Coronary artery (tissue), 2 donors: ENCODE data around the gene NCKAP5.

Experiments
- DNase-seq: peaks from one replicate; pipeline ENCODE4 v3.0.0-alpha.2; 2017; ENCODE audit warnings: low spot score
- H3K27ac ChIP-seq, 2 donors: fragments of 200-600 bp; sonication (generic); one replicate each; pipeline ENCODE4 v1.5.1; 2016 to 2019
- H3K4me3 ChIP-seq: fragments of 200-600 bp; sonication (generic); 2 replicates; pipeline ENCODE4 v1.5.1; 2016; ENCODE audit warnings: mild to moderate bottlenecking, moderate library complexity
- TF ChIP-seq, protein P1 (sequence below): fragments of 200-600 bp; sonication (generic); IDR thresholded peaks from one replicate; pipeline ENCODE4 v1.5.1; 2019; ENCODE audit warnings: antibody characterized with exemption

The NCKAP5 gene

DNA sequence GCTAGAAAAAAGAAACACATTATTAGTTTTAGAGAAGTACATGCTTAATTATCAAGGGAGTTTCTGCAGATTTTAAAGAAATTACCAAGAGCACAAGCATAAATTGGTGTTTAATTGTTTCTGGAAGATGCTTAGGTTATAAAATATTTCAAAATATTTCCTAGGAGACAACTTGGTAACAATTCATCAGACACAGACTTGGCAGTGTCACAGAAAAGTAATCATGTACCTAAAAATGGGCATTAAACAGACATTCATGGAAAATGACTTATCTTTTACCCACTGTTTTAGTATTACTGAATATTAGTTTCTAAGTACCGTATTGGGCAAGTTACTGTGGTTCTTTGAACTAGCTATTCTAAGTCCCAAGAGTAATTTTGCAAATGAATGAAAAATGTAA, 469.5 kb downstream of the NCKAP5 start:
- Histone ChIP-seq H3K4me3 (no peak overlapping the region), H3K27ac (no peak overlapping the region)
- no peak for DNase-seq
- TF ChIP-seq, protein P1, sequence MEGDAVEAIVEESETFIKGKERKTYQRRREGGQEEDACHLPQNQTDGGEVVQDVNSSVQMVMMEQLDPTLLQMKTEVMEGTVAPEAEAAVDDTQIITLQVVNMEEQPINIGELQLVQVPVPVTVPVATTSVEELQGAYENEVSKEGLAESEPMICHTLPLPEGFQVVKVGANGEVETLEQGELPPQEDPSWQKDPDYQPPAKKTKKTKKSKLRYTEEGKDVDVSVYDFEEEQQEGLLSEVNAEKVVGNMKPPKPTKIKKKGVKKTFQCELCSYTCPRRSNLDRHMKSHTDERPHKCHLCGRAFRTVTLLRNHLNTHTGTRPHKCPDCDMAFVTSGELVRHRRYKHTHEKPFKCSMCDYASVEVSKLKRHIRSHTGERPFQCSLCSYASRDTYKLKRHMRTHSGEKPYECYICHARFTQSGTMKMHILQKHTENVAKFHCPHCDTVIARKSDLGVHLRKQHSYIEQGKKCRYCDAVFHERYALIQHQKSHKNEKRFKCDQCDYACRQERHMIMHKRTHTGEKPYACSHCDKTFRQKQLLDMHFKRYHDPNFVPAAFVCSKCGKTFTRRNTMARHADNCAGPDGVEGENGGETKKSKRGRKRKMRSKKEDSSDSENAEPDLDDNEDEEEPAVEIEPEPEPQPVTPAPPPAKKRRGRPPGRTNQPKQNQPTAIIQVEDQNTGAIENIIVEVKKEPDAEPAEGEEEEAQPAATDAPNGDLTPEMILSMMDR, result no peak

- no peak for DNase-seq
- H3K4me3 ChIP-seq, result no peak overlapping the region
- TF ChIP-seq, protein P1, result no peak
- H3K27ac ChIP-seq, result no peak overlapping the region
These were observed 470.6 kb downstream of the NCKAP5 start for GRCh38 chr2:133097666-133098065.

- TF ChIP-seq, protein P1, result no peak
- no peak overlapping the region for H3K4me3 ChIP-seq
- no peak for DNase-seq
- no peak overlapping the region for H3K27ac ChIP-seq
These were observed 475.7 kb downstream of the NCKAP5 start for GRCh38 chr2:133092571-133092970.

GRCh38 chr2:133090358-133090757, 477.9 kb downstream of the NCKAP5 start:
- DNase-seq, result no peak
- no peak overlapping the region for H3K27ac ChIP-seq
- TF ChIP-seq, protein P1, result no peak

DNA sequence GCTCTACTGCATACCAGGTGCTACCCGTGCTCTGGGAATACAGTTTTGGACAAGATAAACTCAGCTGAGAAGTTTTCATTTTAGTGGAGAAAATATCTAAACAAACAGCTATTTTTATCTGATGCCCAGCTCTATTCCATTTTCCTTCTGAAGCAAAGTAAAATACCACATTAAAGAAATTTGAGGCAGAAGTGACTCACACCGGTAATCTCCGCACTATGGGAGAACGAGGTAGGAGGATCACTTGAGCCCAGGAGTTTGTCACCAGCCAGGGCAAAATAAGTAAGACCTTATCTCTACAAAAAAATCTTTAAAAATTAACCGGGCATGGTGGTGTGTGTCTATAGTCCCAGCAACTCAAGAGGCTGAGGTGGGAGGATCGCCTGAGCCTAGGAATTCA, 482.1 kb downstream of the NCKAP5 start:
- Histone ChIP-seq H3K27ac (no peak overlapping the region), H3K4me3 (no peak overlapping the region)
- DNase-seq, result no peak
- TF ChIP-seq, protein P1, result no peak

More at GRCh38 chr2:133090358-133090757, 477.9 kb downstream of the NCKAP5 start:
- H3K4me3 ChIP-seq, result no peak overlapping the region

- Histone ChIP-seq H3K27ac (no peak overlapping the region), H3K4me3 (no peak overlapping the region)
- no peak for DNase-seq
- TF ChIP-seq, protein P1, result no peak
These were observed 482.6 kb downstream of the NCKAP5 start for GRCh38 chr2:133085646-133086045.

DNA sequence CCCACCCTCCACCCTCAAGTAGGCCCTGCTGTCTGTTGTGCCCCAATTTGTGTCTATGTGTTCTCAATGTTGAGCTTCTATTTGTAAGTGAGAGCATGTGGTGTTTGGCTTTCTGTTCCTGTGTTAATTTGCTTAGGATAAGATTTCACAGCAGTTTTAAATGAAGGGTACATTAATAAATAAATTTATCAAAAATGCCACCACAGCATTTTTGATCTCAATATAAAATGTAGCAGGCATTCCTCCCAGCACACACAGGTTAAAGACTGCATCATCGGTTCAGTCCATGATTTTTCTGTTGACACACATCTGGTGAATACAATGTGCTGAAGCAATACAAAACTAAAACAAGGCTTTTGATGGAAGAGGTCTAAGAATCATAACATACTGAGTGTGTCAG, 486.2 kb downstream of the NCKAP5 start:
- no peak overlapping the region for H3K4me3 ChIP-seq
- DNase-seq, result no peak
- H3K27ac ChIP-seq, result no peak overlapping the region
- TF ChIP-seq, protein P1, result no peak
